Peyer's patch (tissue), 4 donors: ENCODE results near the gene CACHD1.

ENCODE experiments used
- CTCF ChIP-seq, 6 experiments: fragments of 450-650 bp in 4 of 6; fragments of 200-600 bp in 2 of 6; sonication (generic) in 1 of 6; IDR thresholded peaks; one replicate each; pipeline ENCODE4 v1.5.1; 2017 to 2019; ENCODE audit warnings: antibody characterized with exemption in 6 of 6, mild to moderate bottlenecking in 3 of 6, moderate library complexity in 1 of 6
- POLR2A ChIP-seq, 2 donors: fragments of 450-650 bp; IDR thresholded peaks; one replicate each; pipeline ENCODE4 v1.5.1; 2017; ENCODE audit warnings: antibody characterized with exemption in 2 of 2, mild to moderate bottlenecking in 2 of 2, moderate library complexity in 2 of 2

GRCh38 chr1:64433747-64434146 is 36.2 kb upstream of the CACHD1 start:
- TF ChIP-seq CTCF (IDR thresholded peaks at IDR 0.05) (no peak), POLR2A (IDR thresholded peaks at IDR 0.05) (no peak)
